ENCODE results near the gene ZNF385C.

Gene ZNF385C

GRCh38 chr17:42096360-42097111, 1.7 kb downstream of the ZNF385C start:
- Histone ChIP-seq H3K4me3 (replicated peaks; ENCODE audit: insufficient read depth, low read length) (no peak overlapping the region), H3K27ac (replicated peaks) (no peak overlapping the region), H3K27me3 (ENCODE audit: insufficient read depth, poor library complexity, severe bottlenecking) (peaks cover 4% of the 10 kb centered on the region)
- DNase-seq (ENCODE audit: low read depth in 1 of 2, low spot score in 1 of 2): no peak
- no peak for TF ChIP-seq SPI1 (IDR thresholded peaks at IDR 0.05; ENCODE audit: borderline replicate concordance, low read depth)
- no peak for TF ChIP-seq REST (IDR thresholded peaks at IDR 0.05; ENCODE audit: insufficient replicate concordance, low read depth)
- TF ChIP-seq POLR2AphosphoS5 (IDR thresholded peaks at IDR 0.05; ENCODE audit: low read depth): no peak

- H3K4me3 ChIP-seq (replicated peaks; ENCODE audit: insufficient read depth, low read length): no peak overlapping the region
- DNase-seq (ENCODE audit: low read depth in 1 of 2, low spot score in 1 of 2): no peak
- TF ChIP-seq GABPA (IDR thresholded peaks at IDR 0.05; ENCODE audit: low read depth): no peak
- no peak for TF ChIP-seq SPI1 (IDR thresholded peaks at IDR 0.05; ENCODE audit: borderline replicate concordance, low read depth)
- TF ChIP-seq CTCF (IDR thresholded peaks at IDR 0.05; ENCODE audit: insufficient read depth, low read length): no peak
- TF ChIP-seq REST (IDR thresholded peaks at IDR 0.05; ENCODE audit: insufficient replicate concordance, low read depth): no peak
- no peak for TF ChIP-seq POLR2AphosphoS5 (IDR thresholded peaks at IDR 0.05; ENCODE audit: low read depth)
- H3K27me3 ChIP-seq (ENCODE audit: insufficient read depth, poor library complexity, severe bottlenecking): peaks cover 4% of the 10 kb centered on the region
- H3K27ac ChIP-seq (replicated peaks): no peak overlapping the region
These were observed 3.8 kb downstream of the ZNF385C start for GRCh38 chr17:42094375-42095069.

DNA sequence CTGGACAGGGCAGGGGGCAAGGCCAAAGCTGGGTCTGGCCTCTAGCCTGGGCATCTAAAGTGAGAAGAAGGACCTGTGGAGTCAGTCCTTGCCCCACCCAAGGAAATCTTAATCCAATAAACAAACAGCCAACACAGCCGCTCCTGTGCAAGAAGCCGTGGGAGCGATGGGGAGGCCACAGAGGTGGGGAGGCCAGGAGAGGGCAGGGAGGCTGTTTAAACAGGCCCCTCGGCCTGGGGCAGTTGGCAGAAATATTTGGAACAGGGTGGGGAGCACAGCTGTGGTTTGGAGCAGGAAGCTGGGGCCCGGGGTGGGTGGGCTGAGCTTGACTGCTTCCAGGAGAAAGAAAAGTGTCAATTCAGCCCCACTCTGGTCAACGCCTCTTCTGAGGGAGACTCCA, 5.3 kb downstream of the ZNF385C start:
- no peak overlapping the region for H3K27ac ChIP-seq (replicated peaks)
- DNase-seq (ENCODE audit: low read depth in 1 of 2, low spot score in 1 of 2): no peak
- no peak for TF ChIP-seq REST (IDR thresholded peaks at IDR 0.05; ENCODE audit: insufficient replicate concordance, low read depth)
- TF ChIP-seq POLR2AphosphoS5 (IDR thresholded peaks at IDR 0.05; ENCODE audit: low read depth): no peak
- no peak for TF ChIP-seq CTCF (IDR thresholded peaks at IDR 0.05; ENCODE audit: insufficient read depth, low read length)
- TF ChIP-seq GABPA (IDR thresholded peaks at IDR 0.05; ENCODE audit: low read depth): no peak
- no peak for TF ChIP-seq SPI1 (IDR thresholded peaks at IDR 0.05; ENCODE audit: borderline replicate concordance, low read depth)
- no peak overlapping the region for H3K4me3 ChIP-seq (replicated peaks; ENCODE audit: insufficient read depth, low read length)
- H3K27me3 ChIP-seq (ENCODE audit: insufficient read depth, poor library complexity, severe bottlenecking): peaks cover 4% of the 10 kb centered on the region
